HG03432 (cell line): ENCODE measurements around the gene ABCA2.

ENCODE experiments used
- ATAC-seq: cut with Tn5 transposase; IDR thresholded peaks from one replicate; pipeline ENCODE4 v1.9.1; 2021; ENCODE audit warnings: mild to moderate bottlenecking, moderate library complexity; ENCODE audit not compliant: unreplicated experiment

ABCA2 gene

GRCh38 chr9:136983656-136984314 is 44.3 kb downstream of the ABCA2 start:
- no peak for ATAC-seq

- ATAC-seq, result no peak
Measured at GRCh38 chr9:136983167-136983566, 44.9 kb downstream of the ABCA2 start.

- ATAC-seq, result no peak
Measured at GRCh38 chr9:136982232-136983051, 45.6 kb downstream of the ABCA2 start, which contains the start of gene LCNL1. Gene LCNL1 (plus strand): TSS chr9:136982993. CDS start chr9:136983587, 594 bp downstream.

GRCh38 chr9:136981588-136982231 is 46.3 kb downstream of the ABCA2 start:
- no peak for ATAC-seq

- no peak for ATAC-seq
Measured at GRCh38 chr9:136980669-136981478, 47.2 kb downstream of the ABCA2 start.

GRCh38 chr9:136979769-136980587 is 48.1 kb downstream of the ABCA2 start:
- no peak for ATAC-seq

- ATAC-seq, result no peak
Measured at GRCh38 chr9:136978865-136979544, 49.0 kb downstream of the ABCA2 start.

- ATAC-seq, result no peak
Measured at GRCh38 chr9:136978073-136978864, 49.8 kb downstream of the ABCA2 start.

- ATAC-seq, result no peak
Measured at GRCh38 chr9:136977649-136978072, 50.4 kb downstream of the ABCA2 start.

GRCh38 chr9:136977223-136977622 is 50.8 kb downstream of the ABCA2 start, which contains the start of gene PTGDS:
Gene PTGDS (plus strand): TSS chr9:136977504. CDS start chr9:136977579, 75 bp downstream.
- ATAC-seq, result no peak

GRCh38 chr9:136975644-136976043 is 52.4 kb downstream of the ABCA2 start:
- no peak for ATAC-seq

- ATAC-seq, result no peak
Measured at GRCh38 chr9:136974817-136975535, 53.1 kb downstream of the ABCA2 start.

GRCh38 chr9:136973618-136974617 is 54.1 kb downstream of the ABCA2 start:
- no peak for ATAC-seq

GRCh38 chr9:136972743-136973142 is 55.3 kb downstream of the ABCA2 start:
- no peak for ATAC-seq

GRCh38 chr9:136972335-136972734 is 55.7 kb downstream of the ABCA2 start:
- ATAC-seq, result no peak

- no peak for ATAC-seq
Measured at GRCh38 chr9:136971746-136972145, 56.3 kb downstream of the ABCA2 start.

GRCh38 chr9:136970361-136970760 is 57.7 kb downstream of the ABCA2 start:
- ATAC-seq, result no peak
